Astrocyte (in vitro differentiated cells and primary cell): ENCODE results near the gene ITPK1.

ENCODE experiments used
- EZH2 ChIP-seq: IDR thresholded peaks from 2 replicates; pipeline ENCODE4 v1.6.1; 2012; ENCODE audit warnings: mild to moderate bottlenecking, low read length, inconsistent platforms; ENCODE audit not compliant: insufficient read depth
- TF ChIP-seq, protein P1 (sequence below): IDR thresholded peaks from 2 replicates; pipeline ENCODE4 v1.5.1; 2011; ENCODE audit warnings: low read depth, mild to moderate bottlenecking, inconsistent platforms, low read length, moderate library complexity; ENCODE audit not compliant: insufficient read depth

DNA sequence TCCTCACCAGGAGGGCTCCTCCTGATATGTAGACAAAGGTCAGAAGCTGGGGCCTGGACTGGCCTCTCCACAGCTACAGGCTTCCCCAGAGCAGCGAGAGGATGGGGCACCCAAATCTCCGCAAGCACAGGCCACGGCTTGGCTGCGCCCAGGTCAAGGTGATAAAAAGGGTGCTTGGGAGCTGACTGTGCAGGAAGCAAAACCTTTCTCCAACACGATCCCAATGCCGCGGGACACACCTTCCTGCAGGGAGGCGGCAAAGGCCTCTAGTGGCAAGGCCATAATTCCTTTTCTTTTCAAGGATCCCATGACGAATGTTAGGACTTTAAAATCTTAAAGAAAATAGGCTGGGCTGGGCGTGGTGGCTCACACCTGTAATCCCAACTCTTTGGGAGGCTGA is 13.6 kb downstream of the ITPK1 start:
- TF ChIP-seq, protein P1, sequence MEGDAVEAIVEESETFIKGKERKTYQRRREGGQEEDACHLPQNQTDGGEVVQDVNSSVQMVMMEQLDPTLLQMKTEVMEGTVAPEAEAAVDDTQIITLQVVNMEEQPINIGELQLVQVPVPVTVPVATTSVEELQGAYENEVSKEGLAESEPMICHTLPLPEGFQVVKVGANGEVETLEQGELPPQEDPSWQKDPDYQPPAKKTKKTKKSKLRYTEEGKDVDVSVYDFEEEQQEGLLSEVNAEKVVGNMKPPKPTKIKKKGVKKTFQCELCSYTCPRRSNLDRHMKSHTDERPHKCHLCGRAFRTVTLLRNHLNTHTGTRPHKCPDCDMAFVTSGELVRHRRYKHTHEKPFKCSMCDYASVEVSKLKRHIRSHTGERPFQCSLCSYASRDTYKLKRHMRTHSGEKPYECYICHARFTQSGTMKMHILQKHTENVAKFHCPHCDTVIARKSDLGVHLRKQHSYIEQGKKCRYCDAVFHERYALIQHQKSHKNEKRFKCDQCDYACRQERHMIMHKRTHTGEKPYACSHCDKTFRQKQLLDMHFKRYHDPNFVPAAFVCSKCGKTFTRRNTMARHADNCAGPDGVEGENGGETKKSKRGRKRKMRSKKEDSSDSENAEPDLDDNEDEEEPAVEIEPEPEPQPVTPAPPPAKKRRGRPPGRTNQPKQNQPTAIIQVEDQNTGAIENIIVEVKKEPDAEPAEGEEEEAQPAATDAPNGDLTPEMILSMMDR, result no peak
- no peak for TF ChIP-seq EZH2
